CD4-positive, alpha-beta T cell (primary cell): ENCODE data around the gene ESRRB. TPM values are rescaled to one million over a fixed set of nuclear protein-coding genes. Genes with fewer than 3 reads are reported as not detected.

Experiments used
- ATAC-seq: fragments of 200-7000 bp; cut with Tn5 transposase; one replicate; pipeline ENCODE4 v1.10.0; 2022; ENCODE audit warnings: mild to moderate bottlenecking; ENCODE audit not compliant: poor library complexity
- CTCF ChIA-PET: fragments of 350-600 bp; sonication (Branson Sonifier 250); formaldehyde crosslinking; loops from one replicate; lab custom pipeline; 2021; ENCODE audit warnings: antibody characterized with exemption, inconsistent platforms; lab: Charles Lee
- POLR2A ChIA-PET: fragments of 350-600 bp; sonication (Branson Sonifier 250); formaldehyde crosslinking; loops from one replicate; lab custom pipeline; 2021; ENCODE audit warnings: antibody characterized with exemption, inconsistent platforms; lab: Charles Lee
- DNase-seq, 14 experiments: peaks; one replicate each; pipeline ENCODE4 v3.0.0-alpha.2; 2013 to 2020; ENCODE audit warnings: mixed read lengths in 2 of 14
- H3K27ac ChIP-seq, 2 donors: one replicate each; pipeline versions ENCODE4 v1.5.1 to v1.7.0; 2013; ENCODE audit warnings: low read length in 2 of 2, low read depth in 1 of 2, mild to moderate bottlenecking in 1 of 2
- H3K27me3 ChIP-seq, 2 experiments: 1 replicate in 1 of 2; 2 replicates in 1 of 2; pipeline versions ENCODE4 v1.6.1 to v1.7.0; 2013; ENCODE audit warnings: low read length in 2 of 2, control low read depth in 1 of 2, mild to moderate bottlenecking in 1 of 2, moderate library complexity in 1 of 2; ENCODE audit not compliant: insufficient read depth in 2 of 2, control insufficient read depth in 1 of 2
- H3K36me3 ChIP-seq: one replicate; pipeline ENCODE4 v1.6.1; 2013; ENCODE audit warnings: low read length, control low read depth; ENCODE audit not compliant: insufficient read depth
- H3K4me1 ChIP-seq: one replicate; pipeline ENCODE4 v1.6.1; 2013; ENCODE audit warnings: low read length, control low read depth; ENCODE audit not compliant: insufficient read depth
- H3K4me3 ChIP-seq: one replicate; pipeline ENCODE4 v1.5.1; 2013; ENCODE audit warnings: mild to moderate bottlenecking, low read length, moderate library complexity
- H3K9me3 ChIP-seq, 2 experiments: 1 replicate in 1 of 2; 2 replicates in 1 of 2; pipeline versions ENCODE4 v1.6.1 to v1.7.0; 2013; ENCODE audit warnings: low read length in 2 of 2, mild to moderate bottlenecking in 2 of 2, control low read depth in 1 of 2, moderate library complexity in 1 of 2; ENCODE audit not compliant: control insufficient read depth in 1 of 2, insufficient read depth in 1 of 2
- H3K27ac Mint-ChIP-seq: one replicate; pipeline ENCODE4 v1.8.0; 2020; ENCODE audit warnings: mixed read lengths
- H3K27me3 Mint-ChIP-seq: one replicate; pipeline ENCODE4 v1.8.0; 2021; ENCODE audit warnings: mixed read lengths
- H3K36me3 Mint-ChIP-seq: one replicate; pipeline ENCODE4 v1.8.0; 2021; ENCODE audit warnings: low read depth, mixed read lengths
- H3K4me1 Mint-ChIP-seq: one replicate; pipeline ENCODE4 v1.8.0; 2021; ENCODE audit warnings: low read depth, mixed read lengths
- H3K4me3 Mint-ChIP-seq: one replicate; pipeline ENCODE4 v1.8.0; 2020; ENCODE audit warnings: mild to moderate bottlenecking, mixed read lengths
- H3K9me3 Mint-ChIP-seq: one replicate; pipeline ENCODE4 v1.8.0; 2020; ENCODE audit warnings: mixed read lengths
- CTCF ChIP-seq: fragments of 200-600 bp; IDR thresholded peaks from one replicate; pipeline ENCODE4 v1.8.0; 2022; ENCODE audit warnings: antibody characterized with exemption, mild to moderate bottlenecking
- intact Hi-C, 2 experiments: fragments of 100-400 bp; cut with DNase I in 1 of 2; cut with micrococcal nuclease in 1 of 2; formaldehyde crosslinking; loops; one replicate each; pipeline versions ENCODE4 v1.15.1 to v1.9.0; 2023 to 2025; cut with DNase I, micrococcal nuclease
- total RNA-seq, 174 experiments: library from RNA in 2 of 174; stranded (reverse) in 2 of 174; gene quantifications; one replicate each; pipeline ENCODE4 v1.2.3 and lab custom pipeline; 2021 to 2026

ESRRB gene
- total RNA-seq, 2 experiments from 2014 or later, result 0.17 to 0.27 TPM

- H3K4me1 Mint-ChIP-seq, result no peaks in the 10 kb centered on the region
- H3K27ac Mint-ChIP-seq, result no peak overlapping the region
- ATAC-seq (no peak), DNase-seq (no peak)
- Histone ChIP-seq H3K36me3 (no peaks in the 10 kb centered on the region), H3K4me1 (no peaks in the 10 kb centered on the region), H3K4me3 (no peak overlapping the region), H3K27ac (no peak overlapping the region), H3K27me3 (peaks cover 0 to 2% of the 10 kb centered on the region in 2 experiments), H3K9me3 (no peaks in the 10 kb centered on the region)
- H3K9me3 Mint-ChIP-seq, result no peaks in the 10 kb centered on the region
- no peak for TF ChIP-seq CTCF
- ChIA-PET CTCF (no interaction called here), POLR2A (no interaction called here)
- intact Hi-C loops, result no loop called here
- H3K27me3 Mint-ChIP-seq, result peaks cover 7% of the 10 kb centered on the region
- H3K4me3 Mint-ChIP-seq, result no peak overlapping the region
- no peaks in the 10 kb centered on the region for H3K36me3 Mint-ChIP-seq
Observed at GRCh38 chr14:76480426-76480825, 104.5 kb downstream of the ESRRB start.

GRCh38 chr14:76484355-76484754 is 108.4 kb downstream of the ESRRB start:
- no peak for TF ChIP-seq CTCF
- H3K36me3 Mint-ChIP-seq, result no peaks in the 10 kb centered on the region
- H3K9me3 Mint-ChIP-seq, result no peaks in the 10 kb centered on the region
- ATAC-seq, result no peak
- Histone ChIP-seq H3K27me3 (no peaks in the 10 kb centered on the region), H3K9me3 (no peaks in the 10 kb centered on the region), H3K4me1 (no peaks in the 10 kb centered on the region), H3K4me3 (no peak overlapping the region), H3K36me3 (no peaks in the 10 kb centered on the region), H3K27ac (no peak overlapping the region)
- H3K4me3 Mint-ChIP-seq, result no peak overlapping the region
- intact Hi-C loops, result no loop called here
- no peak overlapping the region for H3K27ac Mint-ChIP-seq
- CTCF ChIA-PET, result no interaction called here
- POLR2A ChIA-PET, result no interaction called here
- no peaks in the 10 kb centered on the region for H3K4me1 Mint-ChIP-seq
- DNase-seq, result no peak
- H3K27me3 Mint-ChIP-seq, result no peaks in the 10 kb centered on the region

- H3K4me3 Mint-ChIP-seq, result no peak overlapping the region
- Histone ChIP-seq H3K4me3 (no peak overlapping the region), H3K27ac (no peak overlapping the region), H3K4me1 (no peaks in the 10 kb centered on the region), H3K9me3 (no peaks in the 10 kb centered on the region), H3K36me3 (no peaks in the 10 kb centered on the region), H3K27me3 (no peaks in the 10 kb centered on the region)
- H3K36me3 Mint-ChIP-seq, result no peaks in the 10 kb centered on the region
- H3K27me3 Mint-ChIP-seq, result no peaks in the 10 kb centered on the region
- TF ChIP-seq CTCF, result no peak
- no peak for DNase-seq
- no peaks in the 10 kb centered on the region for H3K4me1 Mint-ChIP-seq
- intact Hi-C loops, result no loop called here
- POLR2A ChIA-PET, result no interaction called here
- no peak for ATAC-seq
- H3K27ac Mint-ChIP-seq, result no peak overlapping the region
- no peaks in the 10 kb centered on the region for H3K9me3 Mint-ChIP-seq
- CTCF ChIA-PET, result no interaction called here
Observed at GRCh38 chr14:76486251-76486743, 110.4 kb downstream of the ESRRB start.
